IMR-90 (cell line): ENCODE measurements around the gene TCP11L1. TPM values are rescaled to one million over a fixed set of nuclear protein-coding genes. Genes with fewer than 3 reads are reported as not detected.

ENCODE experiments used
- ATAC-seq: fragments of 200-7000 bp; cut with Tn5 transposase; 2 replicates; pipeline ENCODE4 v1.9.1; 2020; ENCODE audit warnings: low read depth, mild to moderate bottlenecking, moderate library complexity
- BruUV-seq: library from RNA; stranded (reverse); fragments of 400-500 nt; replicated peaks from 2 replicates; lab custom pipeline; 2021; lab: Mats Ljungman, UMichigan
- CTCF ChIA-PET: fragments of 300-600 bp; formaldehyde crosslinking; extraction: SDS; loops from one replicate; lab custom pipeline; 2021; ENCODE audit warnings: antibody characterized with exemption; lab: Yijun Ruan, JAX
- POLR2A ChIA-PET: fragments of 300-600 bp; sonication (Branson Sonifier 250); formaldehyde crosslinking; loops from one replicate; lab custom pipeline; 2022; ENCODE audit warnings: antibody characterized with exemption; ENCODE audit not compliant: unreplicated experiment; lab: Charles Lee
- DNase-seq: peaks from one replicate; pipeline ENCODE4 v3.0.0; 2013
- H2AFZ ChIP-seq: replicated peaks from 2 replicates; pipeline ENCODE3; 2013; ENCODE audit warnings: low read length, mild to moderate bottlenecking; ENCODE audit not compliant: poor library complexity
- H2AK5ac ChIP-seq: 2 replicates; pipeline ENCODE4 v1.6.1; 2013; ENCODE audit warnings: low read depth, low read length, inconsistent platforms
- H2AK9ac ChIP-seq: replicated peaks from 2 replicates; pipeline ENCODE3; 2013; ENCODE audit warnings: mild to moderate bottlenecking, low read depth, low read length, moderate library complexity; ENCODE audit not compliant: poor library complexity
- H2BK120ac ChIP-seq: 2 replicates; pipeline ENCODE4 v1.6.1; 2013; ENCODE audit warnings: low read depth, low read length, inconsistent platforms
- H2BK15ac ChIP-seq: 3 replicates; pipeline ENCODE4 v1.6.1; 2013; ENCODE audit warnings: low read depth, low read length, inconsistent platforms
- H2BK20ac ChIP-seq: 2 replicates; pipeline ENCODE4 v1.6.1; 2013; ENCODE audit warnings: low read depth, mild to moderate bottlenecking, inconsistent platforms, low read length, moderate library complexity
- H2BK5ac ChIP-seq: 2 replicates; pipeline ENCODE4 v1.6.1; 2013; ENCODE audit warnings: mild to moderate bottlenecking, low read depth, low read length, inconsistent platforms; ENCODE audit not compliant: poor library complexity, severe bottlenecking
- H3K14ac ChIP-seq: replicated peaks from 2 replicates; pipeline ENCODE4 v1.6.1; 2013; ENCODE audit warnings: low read depth, low read length, inconsistent platforms
- H3K18ac ChIP-seq: 2 replicates; pipeline ENCODE4 v1.6.1; 2013; ENCODE audit warnings: low read depth, low read length, control low read depth
- H3K23ac ChIP-seq: 2 replicates; pipeline ENCODE4 v1.6.1; 2013; ENCODE audit warnings: low read depth, low read length, inconsistent platforms
- H3K27ac ChIP-seq: 2 replicates; pipeline ENCODE4 v1.5.1; 2013; ENCODE audit warnings: mild to moderate bottlenecking, control low read depth, low read length; ENCODE audit not compliant: insufficient read depth
- H3K27me3 ChIP-seq: 2 replicates; pipeline ENCODE4 v1.6.1; 2013; ENCODE audit warnings: low read length; ENCODE audit not compliant: control insufficient read depth, insufficient read depth
- H3K36me3 ChIP-seq: 2 replicates; pipeline ENCODE4 v1.6.1; 2013; ENCODE audit warnings: low read length, mixed read lengths; ENCODE audit not compliant: control insufficient read depth, insufficient read depth
- H3K4ac ChIP-seq: 2 replicates; pipeline ENCODE4 v1.6.1; 2013; ENCODE audit warnings: low read depth, low read length, inconsistent platforms
- H3K4me1 ChIP-seq: 2 replicates; pipeline ENCODE4 v1.6.1; 2013; ENCODE audit warnings: low read length, mixed read lengths; ENCODE audit not compliant: control insufficient read depth, insufficient read depth
- H3K4me2 ChIP-seq: 2 replicates; pipeline ENCODE4 v1.6.1; 2013; ENCODE audit warnings: low read depth, mild to moderate bottlenecking, control low read depth, low read length, moderate library complexity
- H3K4me3 ChIP-seq: 2 replicates; pipeline ENCODE4 v1.5.1; 2013; ENCODE audit warnings: low read depth, mild to moderate bottlenecking, control low read depth, low read length, moderate library complexity; ENCODE audit not compliant: insufficient read depth
- H3K56ac ChIP-seq: 2 replicates; pipeline ENCODE4 v1.6.1; 2013; ENCODE audit warnings: low read length, inconsistent platforms; ENCODE audit not compliant: insufficient read depth; ENCODE audit errors: extremely low read depth
- H3K79me1 ChIP-seq, 2 experiments: 2 replicates each; pipeline ENCODE4 v1.6.1; 2013; ENCODE audit warnings: low read length in 2 of 2, inconsistent platforms in 1 of 2, low read depth in 1 of 2
- H3K9ac ChIP-seq: 2 replicates; pipeline ENCODE4 v1.6.1; 2013; ENCODE audit warnings: low read depth, low read length, control low read depth
- H3K9me1 ChIP-seq: 2 replicates; pipeline ENCODE4 v1.6.1; 2013; ENCODE audit warnings: low read length, inconsistent platforms; ENCODE audit not compliant: insufficient read depth
- H3K9me3 ChIP-seq: 2 replicates; pipeline ENCODE4 v1.6.1; 2013; ENCODE audit warnings: low read length; ENCODE audit not compliant: control insufficient read depth, insufficient read depth
- H4K20me1 ChIP-seq: 2 replicates; pipeline ENCODE4 v1.6.1; 2013; ENCODE audit warnings: low read length, inconsistent platforms; ENCODE audit not compliant: insufficient read depth
- H4K5ac ChIP-seq: 2 replicates; pipeline ENCODE4 v1.6.1; 2013; ENCODE audit warnings: mild to moderate bottlenecking, low read depth, low read length, control low read depth
- H4K8ac ChIP-seq, 2 experiments: 2 replicates each; pipeline ENCODE4 v1.6.1; 2013; ENCODE audit warnings: low read depth in 2 of 2, low read length in 2 of 2, control low read depth in 1 of 2, inconsistent platforms in 1 of 2
- H4K91ac ChIP-seq: 2 replicates; pipeline ENCODE4 v1.6.1; 2013; ENCODE audit warnings: low read depth, low read length, inconsistent platforms; ENCODE audit not compliant: insufficient read depth
- BHLHE40 ChIP-seq: fragments of 150-350 bp; IDR thresholded peaks from 2 replicates; pipeline ENCODE4 v1.6.1; 2016; ENCODE audit warnings: mild to moderate bottlenecking, low read depth, low read length
- CHD1 ChIP-seq: IDR thresholded peaks from 2 replicates; pipeline ENCODE4 v1.6.1; 2012; ENCODE audit warnings: low read depth, low read length, improper control_type of control experiment
- CTCF ChIP-seq: conservative IDR thresholded peaks from 2 replicates; pipeline ENCODE4 v1.5.1; 2012; ENCODE audit warnings: mild to moderate bottlenecking, low read depth, low read length, improper control_type of control experiment
- FOS ChIP-seq: fragments of 150-350 bp; IDR thresholded peaks from 2 replicates; pipeline ENCODE4 v1.6.1; 2016; ENCODE audit warnings: low read depth, low read length
- MAFK ChIP-seq: IDR thresholded peaks from 2 replicates; pipeline ENCODE4 v1.6.1; 2012; ENCODE audit warnings: low read depth, low read length, improper control_type of control experiment
- MXI1 ChIP-seq: IDR thresholded peaks from 2 replicates; pipeline ENCODE4 v1.6.1; 2012; ENCODE audit warnings: low read depth, mild to moderate bottlenecking, low read length, moderate library complexity, borderline replicate concordance
- NFE2L2 ChIP-seq: fragments of 150-350 bp; IDR thresholded peaks from 2 replicates; pipeline ENCODE4 v1.6.1; 2016; ENCODE audit warnings: low read depth, mild to moderate bottlenecking, low read length
- POLR2A ChIP-seq: IDR thresholded peaks from 2 replicates; pipeline ENCODE4 v1.6.1; 2012; ENCODE audit warnings: mild to moderate bottlenecking, low read depth, low read length
- RAD21 ChIP-seq: IDR thresholded peaks from 2 replicates; pipeline ENCODE4 v1.6.1; 2012; ENCODE audit warnings: low read length, improper control_type of control experiment
- RCOR1 ChIP-seq: IDR thresholded peaks from 2 replicates; pipeline ENCODE4 v1.6.1; 2012; ENCODE audit warnings: mild to moderate bottlenecking, low read length, improper control_type of control experiment; ENCODE audit not compliant: insufficient replicate concordance
- RFX5 ChIP-seq: IDR thresholded peaks from 2 replicates; pipeline ENCODE4 v1.8.0; 2012; ENCODE audit warnings: low read depth, mild to moderate bottlenecking, low read length, moderate library complexity
- SMC3 ChIP-seq: fragments of 150-350 bp; IDR thresholded peaks from 2 replicates; pipeline ENCODE4 v1.6.1; 2016; ENCODE audit warnings: low read depth, mild to moderate bottlenecking, antibody characterized with exemption, low read length, moderate library complexity
- WGBS, 2 experiments: methylation state at CpG; one replicate each; pipeline versions ENCODE4 v1.1.5 to v1.1.7; 2013; ENCODE audit warnings: missing lambda C conversion rate in 2 of 2; ENCODE audit not compliant: insufficient read length in 1 of 2; ENCODE audit errors: extremely low coverage in 2 of 2; 5-methylcytosine and 5-hydroxymethylcytosine counted together
- dilution Hi-C: fragments of 300-500 bp; cut with HindIII; formaldehyde crosslinking; loops from one replicate; pipeline ENCODE4 v1.14.3; 2018; ENCODE audit warnings: low sequenced_read_pairs; ENCODE audit not compliant: unreplicated experiment
- in situ Hi-C: fragments of 300-500 bp; cut with MboI; formaldehyde crosslinking; loops from 3 replicates; pipeline ENCODE4 v1.14.3; 2019; ENCODE audit warnings: low sequenced_read_pairs, inconsistent platforms, mixed read lengths
- intact Hi-C: fragments of 100-400 bp; cut with micrococcal nuclease; formaldehyde crosslinking; loops from 2 replicates; pipeline ENCODE4 v1.10.0; 2022
- polyA plus RNA-seq, 3 experiments: library from polyadenylated mRNA; depleted of rRNA; stranded (reverse); fragments of >200 nt; gene quantifications; 2 replicates each; pipeline ENCODE4 v1.2.3, GENCODE V29; 2012; ENCODE audit warnings: low replicate concordance in 1 of 3
- total RNA-seq: library from RNA; depleted of rRNA; stranded (reverse); fragments of >200 nt; gene quantifications from 2 replicates; pipeline ENCODE4 v1.2.3, GENCODE V29; 2012
- TF ChIP-seq, protein P1 (sequence below): fragments of 150-350 bp; IDR thresholded peaks from 2 replicates; pipeline ENCODE4 v1.6.1; 2017; ENCODE audit warnings: mild to moderate bottlenecking, antibody characterized with exemption, low read length, low read depth
- TF ChIP-seq, protein P2 (sequence below): fragments of 150-350 bp; IDR thresholded peaks from 2 replicates; pipeline ENCODE4 v1.6.1; 2016; ENCODE audit warnings: low read depth, mild to moderate bottlenecking, low read length, moderate library complexity, borderline replicate concordance

The TCP11L1 gene
- total and polyA plus RNA-seq, 2 of the 4 experiments (the other 2 are of a cell fraction) = 13.9 to 17.4 TPM

GRCh38 chr11:33035011-33035410, 4.4 kb upstream of the TCP11L1 start:
- ChIA-PET POLR2A (no interaction called here), CTCF (no interaction called here)
- Histone ChIP-seq H3K23ac (no peak overlapping the region), H3K9me3 (no peaks in the 10 kb centered on the region), H3K36me3 (no peaks in the 10 kb centered on the region), H3K9ac (no peak overlapping the region), H2BK120ac (no peak overlapping the region), H3K4me2 (no peak overlapping the region), H2BK15ac (no peak overlapping the region), H3K18ac (no peak overlapping the region), H2AK5ac (no peak overlapping the region), H4K91ac (no peak overlapping the region), H2BK5ac (no peak overlapping the region), H3K14ac (no peak overlapping the region), H3K4me3 (no peak overlapping the region), H3K56ac (no peak overlapping the region), H2AK9ac (no peak overlapping the region), H2BK20ac (no peak overlapping the region), H3K27ac (no peak overlapping the region), H3K4me1 (no peaks in the 10 kb centered on the region), H4K8ac (no peak overlapping the region), H3K79me1 (peaks cover 0 to 2% of the 10 kb centered on the region in 2 experiments; a peak in 3 of 4 replicates), H4K5ac (no peak overlapping the region), H4K20me1 (no peaks in the 10 kb centered on the region; the same call in 1 of the 2 replicates), H3K9me1 (no peaks in the 10 kb centered on the region), H2AFZ (no peak overlapping the region), H3K27me3 (no peaks in the 10 kb centered on the region), H3K4ac (no peak overlapping the region)
- dilution Hi-C loops = no loop called here
- in situ Hi-C loops = no loop called here
- ATAC-seq = no peak
- intact Hi-C loops = no loop called here
- no TSS peak for BruUV-seq
- no CpG with 5 or more reads among the region's 1 CpG for WGBS, 2 experiments
- TF ChIP-seq MAFK (no peak), POLR2A (no peak), FOS (no peak), NFE2L2 (no peak), CHD1 (no peak), SMC3 (no peak), RCOR1 (no peak), MXI1 (no peak), RFX5 (no peak), BHLHE40 (no peak), RAD21 (no peak), CTCF (no peak)
- TF ChIP-seq, protein P1, sequence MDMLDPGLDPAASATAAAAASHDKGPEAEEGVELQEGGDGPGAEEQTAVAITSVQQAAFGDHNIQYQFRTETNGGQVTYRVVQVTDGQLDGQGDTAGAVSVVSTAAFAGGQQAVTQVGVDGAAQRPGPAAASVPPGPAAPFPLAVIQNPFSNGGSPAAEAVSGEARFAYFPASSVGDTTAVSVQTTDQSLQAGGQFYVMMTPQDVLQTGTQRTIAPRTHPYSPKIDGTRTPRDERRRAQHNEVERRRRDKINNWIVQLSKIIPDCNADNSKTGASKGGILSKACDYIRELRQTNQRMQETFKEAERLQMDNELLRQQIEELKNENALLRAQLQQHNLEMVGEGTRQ = no peak
- TF ChIP-seq, protein P2, sequence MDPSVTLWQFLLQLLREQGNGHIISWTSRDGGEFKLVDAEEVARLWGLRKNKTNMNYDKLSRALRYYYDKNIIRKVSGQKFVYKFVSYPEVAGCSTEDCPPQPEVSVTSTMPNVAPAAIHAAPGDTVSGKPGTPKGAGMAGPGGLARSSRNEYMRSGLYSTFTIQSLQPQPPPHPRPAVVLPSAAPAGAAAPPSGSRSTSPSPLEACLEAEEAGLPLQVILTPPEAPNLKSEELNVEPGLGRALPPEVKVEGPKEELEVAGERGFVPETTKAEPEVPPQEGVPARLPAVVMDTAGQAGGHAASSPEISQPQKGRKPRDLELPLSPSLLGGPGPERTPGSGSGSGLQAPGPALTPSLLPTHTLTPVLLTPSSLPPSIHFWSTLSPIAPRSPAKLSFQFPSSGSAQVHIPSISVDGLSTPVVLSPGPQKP = no peak
- no peak for DNase-seq
